Stimulated activated CD8-positive, alpha-beta memory T cell treated with anti-CD3 and anti-CD28 coated beads, Interleukin-4, amount 100 ng/mL, for 4 hours (primary cell): ENCODE data around the gene CCNE1.

Source experiments
- DNase-seq, 2 donors: peaks; one replicate each; pipeline ENCODE4 v3.0.0-alpha.2; 2020; ENCODE audit warnings: low read depth in 2 of 2, low spot score in 1 of 2

Gene CCNE1

GRCh38 chr19:29811125-29812079 is at the start of gene CCNE1:
TSS of gene CCNE1 (plus strand) at chr19:29811991. CDS start at chr19:29812556, 565 bp downstream.
- DNase-seq, result peak; percentile 86 to 89

- DNase-seq, result no peak
Measured at GRCh38 chr19:29763196-29763595, 48.6 kb upstream of the CCNE1 start.

GRCh38 chr19:29764361-29764760 is 47.4 kb upstream of the CCNE1 start:
- no peak for DNase-seq

- DNase-seq, result no peak
Measured at GRCh38 chr19:29766100-29766499, 45.7 kb upstream of the CCNE1 start.

GRCh38 chr19:29767039-29767735 is 44.6 kb upstream of the CCNE1 start:
- no peak for DNase-seq

GRCh38 chr19:29768166-29768565 is 43.6 kb upstream of the CCNE1 start:
- DNase-seq, result no peak

GRCh38 chr19:29769997-29770396 is 41.8 kb upstream of the CCNE1 start:
- no peak for DNase-seq

- no peak for DNase-seq
Measured at GRCh38 chr19:29770648-29771047, 41.1 kb upstream of the CCNE1 start.

- no peak for DNase-seq
Measured at GRCh38 chr19:29771708-29772414, 39.9 kb upstream of the CCNE1 start.

GRCh38 chr19:29772696-29773095 is 39.1 kb upstream of the CCNE1 start:
- no peak for DNase-seq

- no peak for DNase-seq
Measured at GRCh38 chr19:29773141-29773540, 38.6 kb upstream of the CCNE1 start.

- DNase-seq, result no peak
Measured at GRCh38 chr19:29774126-29774525, 37.7 kb upstream of the CCNE1 start.

- DNase-seq, result no peak
Measured at GRCh38 chr19:29777781-29778309, 33.9 kb upstream of the CCNE1 start.

- no peak for DNase-seq
Measured at GRCh38 chr19:29779921-29780320, 31.9 kb upstream of the CCNE1 start.

GRCh38 chr19:29781386-29782259 is 30.2 kb upstream of the CCNE1 start:
- no peak for DNase-seq

GRCh38 chr19:29782260-29782580 is 29.6 kb upstream of the CCNE1 start:
- no peak for DNase-seq

GRCh38 chr19:29783627-29784190 is 28.1 kb upstream of the CCNE1 start:
- no peak for DNase-seq

- no peak for DNase-seq
Measured at GRCh38 chr19:29784598-29785223, 27.1 kb upstream of the CCNE1 start.

- no peak for DNase-seq
Measured at GRCh38 chr19:29785360-29785759, 26.4 kb upstream of the CCNE1 start.
